Measurements from ENCODE around the gene CDADC1.

The CDADC1 gene

GRCh38 chr13:49247643-49248621 is at the start of gene CDADC1:
Gene CDADC1, plus strand, starts transcription at chr13:49247925. Its CDS starts 113 bp downstream, at chr13:49248038.
- DNase-seq (ENCODE audit: low spot score), result peak; percentile 94

GRCh38 chr13:49206641-49207040 is 41.1 kb upstream of the CDADC1 start:
- DNase-seq (ENCODE audit: low spot score), result no peak

DNA sequence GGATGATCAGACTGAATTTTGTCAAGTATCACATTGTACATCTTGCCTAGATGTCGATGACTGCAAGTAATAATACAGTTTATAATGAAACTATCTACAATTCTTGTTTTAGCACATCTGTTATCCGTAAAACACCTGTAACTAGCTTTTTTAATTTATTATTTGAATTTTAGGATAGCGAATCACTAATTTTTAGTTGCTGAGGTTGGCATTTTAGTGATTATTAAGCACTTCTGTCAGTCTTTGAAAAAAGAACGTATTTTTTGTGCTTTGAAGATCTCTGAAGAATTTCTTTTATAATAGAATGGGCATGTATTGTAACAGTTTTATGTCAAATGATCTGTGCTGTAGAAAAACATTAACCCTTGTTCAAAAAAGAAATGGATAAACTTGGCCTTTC is 39.1 kb upstream of the CDADC1 start:
- no peak for DNase-seq (ENCODE audit: low spot score)

DNA sequence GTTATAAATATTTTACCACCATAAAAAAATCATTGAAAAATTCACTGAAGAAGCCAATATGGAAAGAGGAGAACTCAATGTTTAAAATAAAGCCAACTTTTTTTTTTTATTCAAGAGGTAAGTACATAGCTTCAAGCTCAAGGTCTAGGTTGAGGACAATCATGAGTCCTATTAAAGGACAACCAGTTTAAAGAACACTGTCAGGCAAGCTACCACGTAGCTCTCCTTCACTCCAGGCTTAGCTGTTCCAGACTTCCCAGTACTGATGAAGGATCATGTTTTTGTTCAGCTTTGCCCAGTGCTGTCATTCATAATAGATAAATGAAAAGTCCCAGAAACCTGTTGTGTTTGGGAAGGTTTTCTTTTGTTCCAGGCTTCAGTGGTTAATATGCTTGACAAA is 37.6 kb upstream of the CDADC1 start:
- DNase-seq (ENCODE audit: low spot score), result no peak

DNA sequence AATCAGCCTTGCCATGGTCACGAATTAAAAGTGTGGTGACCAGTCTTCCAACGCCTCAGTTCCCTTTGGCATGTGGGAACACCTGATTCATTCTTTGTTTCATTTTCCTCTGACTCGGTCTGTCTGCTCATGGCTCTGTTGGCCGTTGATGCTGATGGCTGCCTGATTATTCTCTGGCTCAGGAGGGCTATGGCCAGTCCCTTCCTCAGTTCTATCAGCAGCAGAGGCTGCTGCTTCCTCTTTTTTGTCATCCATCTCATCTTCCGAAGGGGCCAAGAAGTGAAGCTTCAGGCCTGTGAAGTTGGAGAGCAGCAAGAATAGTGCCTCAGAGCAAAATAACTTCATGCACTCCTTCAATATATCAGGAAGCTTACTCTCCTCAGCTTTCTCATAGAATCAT is 37.1 kb upstream of the CDADC1 start:
- no peak for DNase-seq (ENCODE audit: low spot score)

DNA sequence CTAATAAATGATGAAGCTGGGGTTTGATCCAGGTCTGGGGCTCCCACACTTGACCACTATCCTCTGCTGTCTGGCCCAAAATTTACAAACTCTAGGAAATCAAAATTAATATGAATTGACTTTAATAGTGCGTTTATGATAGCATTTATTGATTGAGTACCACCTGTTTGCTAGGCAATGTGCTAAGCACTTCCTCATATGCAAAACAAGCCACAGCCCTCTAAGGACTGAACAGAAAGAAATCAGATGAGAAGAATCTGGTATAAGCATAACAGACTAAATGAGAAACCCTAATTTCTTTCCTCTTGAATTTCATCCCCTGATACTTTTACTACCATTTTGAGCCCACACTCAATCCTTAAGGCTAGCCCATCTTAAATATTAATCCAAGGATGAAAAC is 34.2 kb upstream of the CDADC1 start:
- DNase-seq (ENCODE audit: low spot score), result no peak

GRCh38 chr13:49213997-49214916 is 33.5 kb upstream of the CDADC1 start:
- no peak for DNase-seq (ENCODE audit: low spot score)

GRCh38 chr13:49214917-49215376 is 32.8 kb upstream of the CDADC1 start:
- DNase-seq (ENCODE audit: low spot score), result no peak

DNA sequence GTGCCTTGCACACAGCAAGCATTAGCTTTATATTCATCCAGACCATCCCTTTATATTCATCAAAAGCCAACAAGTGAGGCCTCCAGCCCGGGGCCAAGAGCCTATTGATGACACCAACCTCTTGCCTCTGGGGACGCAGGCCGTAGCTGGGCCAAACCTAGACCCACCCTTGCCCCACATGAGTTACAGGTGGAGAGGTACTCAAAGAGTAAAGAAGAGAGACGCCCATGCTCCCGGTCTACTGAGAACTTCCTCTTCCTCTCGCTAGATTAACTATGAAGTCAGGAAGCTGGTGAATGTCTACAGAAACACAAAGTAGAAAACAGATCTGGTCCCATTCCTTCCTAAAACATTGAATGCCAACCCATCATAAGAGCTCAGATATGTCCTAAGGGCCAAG is 31.4 kb upstream of the CDADC1 start:
- DNase-seq (ENCODE audit: low spot score), result no peak

- DNase-seq (ENCODE audit: low spot score), result no peak
These were observed 29.7 kb upstream of the CDADC1 start for GRCh38 chr13:49217962-49218492.

GRCh38 chr13:49218493-49219051 is 29.2 kb upstream of the CDADC1 start:
- DNase-seq (ENCODE audit: low spot score), result no peak

DNA sequence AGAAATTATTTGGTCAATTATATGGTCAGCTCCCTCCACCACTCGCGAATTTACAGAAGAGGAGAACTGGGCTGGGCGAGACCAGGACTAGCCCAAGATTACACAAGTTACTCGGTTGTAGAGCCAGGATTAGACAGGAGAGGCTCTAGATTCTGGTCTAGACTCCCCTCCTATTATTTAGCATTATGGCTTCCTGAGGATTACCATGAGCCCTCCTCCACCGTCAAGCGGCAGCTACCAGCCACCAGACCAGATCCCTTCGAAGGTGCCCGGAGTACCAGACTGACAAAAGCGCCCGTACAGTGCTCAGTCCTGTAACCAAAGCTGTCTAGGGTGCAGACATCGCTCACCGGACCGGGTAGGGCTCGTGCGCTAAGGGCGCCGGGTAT is 28.1 kb upstream of the CDADC1 start:
- no peak for DNase-seq (ENCODE audit: low spot score)

DNA sequence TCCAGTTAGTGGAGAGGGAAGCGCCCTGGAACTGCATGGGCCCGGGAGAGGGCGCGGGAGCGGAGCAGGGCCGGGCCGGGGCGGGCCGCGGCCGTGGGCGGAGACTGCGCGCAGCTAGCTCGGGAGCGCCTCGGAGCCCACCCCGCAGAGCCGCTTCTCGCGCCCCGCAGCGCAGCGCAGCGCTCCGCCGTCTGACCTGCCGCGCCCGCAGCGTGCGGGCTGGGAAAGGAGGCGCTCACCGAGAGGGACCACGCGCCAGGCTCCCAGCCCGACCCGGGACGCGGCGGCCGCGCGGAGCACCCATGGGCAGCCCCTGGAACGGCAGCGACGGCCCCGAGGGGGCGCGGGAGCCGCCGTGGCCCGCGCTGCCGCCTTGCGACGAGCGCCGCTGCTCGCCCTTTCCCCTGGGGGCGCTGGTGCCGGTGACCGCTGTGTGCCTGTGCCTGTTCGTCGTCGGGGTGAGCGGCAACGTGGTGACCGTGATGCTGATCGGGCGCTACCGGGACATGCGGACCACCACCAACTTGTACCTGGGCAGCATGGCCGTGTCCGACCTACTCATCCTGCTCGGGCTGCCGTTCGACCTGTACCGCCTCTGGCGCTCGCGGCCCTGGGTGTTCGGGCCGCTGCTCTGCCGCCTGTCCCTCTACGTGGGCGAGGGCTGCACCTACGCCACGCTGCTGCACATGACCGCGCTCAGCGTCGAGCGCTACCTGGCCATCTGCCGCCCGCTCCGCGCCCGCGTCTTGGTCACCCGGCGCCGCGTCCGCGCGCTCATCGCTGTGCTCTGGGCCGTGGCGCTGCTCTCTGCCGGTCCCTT is 27.5 kb upstream of the CDADC1 start, which contains the start of gene MLNR:
Gene MLNR, plus strand, starts transcription at position 303 of the 820 bp plus-strand sequence. Its CDS starts 0 bp downstream, at position 303.
- no peak for DNase-seq (ENCODE audit: low spot score)

DNA sequence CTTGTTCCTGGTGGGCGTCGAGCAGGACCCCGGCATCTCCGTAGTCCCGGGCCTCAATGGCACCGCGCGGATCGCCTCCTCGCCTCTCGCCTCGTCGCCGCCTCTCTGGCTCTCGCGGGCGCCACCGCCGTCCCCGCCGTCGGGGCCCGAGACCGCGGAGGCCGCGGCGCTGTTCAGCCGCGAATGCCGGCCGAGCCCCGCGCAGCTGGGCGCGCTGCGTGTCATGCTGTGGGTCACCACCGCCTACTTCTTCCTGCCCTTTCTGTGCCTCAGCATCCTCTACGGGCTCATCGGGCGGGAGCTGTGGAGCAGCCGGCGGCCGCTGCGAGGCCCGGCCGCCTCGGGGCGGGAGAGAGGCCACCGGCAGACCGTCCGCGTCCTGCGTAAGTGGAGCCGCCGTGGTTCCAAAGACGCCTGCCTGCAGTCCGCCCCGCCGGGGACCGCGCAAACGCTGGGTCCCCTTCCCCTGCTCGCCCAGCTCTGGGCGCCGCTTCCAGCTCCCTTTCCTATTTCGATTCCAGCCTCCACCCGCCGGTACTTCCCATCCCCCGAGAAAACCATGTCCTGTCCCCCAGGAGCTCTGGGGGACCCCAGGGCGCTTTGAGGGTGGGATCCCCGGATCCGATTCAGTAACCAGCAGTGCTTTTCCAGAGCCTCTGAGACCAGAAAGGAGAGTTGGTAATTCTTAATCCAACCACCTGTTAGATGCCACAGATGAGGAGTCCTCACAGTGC is 26.7 kb upstream of the CDADC1 start:
- no peak for DNase-seq (ENCODE audit: low spot score)

GRCh38 chr13:49221590-49221965 is 26.1 kb upstream of the CDADC1 start:
- DNase-seq (ENCODE audit: low spot score), result no peak

DNA sequence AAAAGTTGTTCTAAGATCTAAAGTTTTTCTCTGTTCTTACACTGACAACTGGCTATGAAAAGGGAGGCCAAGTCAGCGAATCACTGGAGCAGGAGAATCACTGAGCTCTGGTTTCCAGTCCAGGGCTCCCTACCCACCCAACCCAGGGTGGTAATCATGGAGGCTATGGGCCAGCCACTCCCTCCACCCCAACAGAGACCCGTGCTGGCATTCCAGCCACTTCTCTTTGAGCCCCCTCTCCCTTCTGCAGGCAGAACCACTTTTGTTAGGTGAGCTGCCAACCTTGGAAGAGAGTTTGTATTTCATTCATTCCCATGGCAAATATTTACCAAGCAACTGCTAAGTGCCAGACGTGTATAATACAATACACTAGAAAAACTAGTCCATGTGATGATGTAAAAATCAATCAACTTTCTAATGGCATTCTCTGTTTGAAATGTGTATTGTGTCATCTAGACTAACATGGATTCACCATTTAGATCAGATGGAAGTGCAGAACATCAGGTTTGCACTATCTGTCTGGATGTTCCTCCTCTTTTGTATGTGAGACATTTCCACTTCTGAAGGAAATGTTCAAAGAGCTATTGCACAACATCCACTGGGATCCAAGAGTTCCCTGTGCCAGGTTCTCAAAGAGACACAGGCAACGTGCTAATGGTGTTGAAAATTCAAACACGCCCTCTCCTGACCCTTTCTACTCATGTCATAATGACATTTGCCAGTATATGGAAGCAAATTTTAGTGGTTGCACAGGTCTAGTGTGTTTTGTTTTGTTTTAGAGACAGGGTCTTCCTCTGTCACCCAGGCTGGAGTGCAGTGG is 22.3 kb upstream of the CDADC1 start:
- DNase-seq (ENCODE audit: low spot score), result no peak

- no peak for DNase-seq (ENCODE audit: low spot score)
These were observed 21.1 kb upstream of the CDADC1 start for GRCh38 chr13:49226613-49227012.

DNA sequence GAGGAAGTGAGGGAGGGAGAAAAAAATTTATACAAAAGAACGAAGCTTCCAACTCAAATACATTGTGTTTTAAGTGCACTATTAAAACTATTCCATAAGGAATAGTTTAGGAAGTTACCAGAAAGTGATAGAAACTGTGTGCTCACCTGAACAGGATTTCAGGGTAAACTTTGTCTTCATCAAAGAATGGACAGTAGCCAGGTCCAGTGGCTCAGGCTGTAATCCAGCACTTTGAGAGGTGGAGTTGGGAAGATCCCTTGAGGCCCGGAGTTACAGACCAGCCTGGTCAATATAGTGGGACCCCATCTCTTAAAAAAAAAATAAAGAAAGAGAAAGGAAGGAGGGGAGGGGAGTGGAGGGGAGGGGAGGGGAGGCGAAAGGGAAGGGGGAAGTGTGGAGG is 13.0 kb upstream of the CDADC1 start:
- DNase-seq (ENCODE audit: low spot score), result no peak

- DNase-seq (ENCODE audit: low spot score), result no peak
These were observed 11.8 kb upstream of the CDADC1 start for GRCh38 chr13:49235856-49236431.

All from hematopoietic multipotent progenitor cell treated with erythropoietin and hydrocortisone succinate and interleukin-3 and kit ligand, for 17 days (in vitro differentiated cells).